ENCODE data around the gene ACSL4. TPM values are rescaled to one million over a fixed set of nuclear protein-coding genes. Genes with fewer than 3 reads are reported as not detected.

The ACSL4 gene
- total RNA-seq: 10 to 100 TPM; 29.2 to 48.8 (median 36.6) TPM
- polyA plus RNA-seq: 100 to 1,000 TPM in 1 of 2 donors, 10 to 100 TPM in 1; 23.3 to 102 TPM
- long read RNA-seq, donor 1, full-length matches to known transcripts: 3 of 104 reads
- long read RNA-seq, donor 1, partial matches to known transcripts: 72 of 104 reads
- long read RNA-seq, donor 1, other reads (novel, unspliced or antisense): 29 of 104 reads
- long read RNA-seq, donor 2, partial matches to known transcripts: 0 of 1 reads
- long read RNA-seq, donor 2, other reads (novel, unspliced or antisense): 0 of 1 reads
- long read RNA-seq, donor 3, full-length matches to known transcripts: 18 of 69 reads
- long read RNA-seq, donor 3, partial matches to known transcripts: 2 of 69 reads
- long read RNA-seq, donor 3, other reads (novel, unspliced or antisense): 49 of 69 reads

GRCh38 chrX:109732807-109733612 is at the start of gene ACSL4:
Gene ACSL4 (minus strand): TSS chrX:109733257. CDS start chrX:109683363, 49,894 bp downstream.
- peak within 1 kb of the TSS; percentile 58 for H3K4me3 ChIP-seq
- no peaks in the 10 kb centered on the region for H3K27me3 ChIP-seq
- H3K36me3 ChIP-seq: no peaks in the 10 kb centered on the region
- H3K27ac ChIP-seq: peak within 1 kb of the TSS; percentile 76 to 78
- intact Hi-C loops (cut with DNase I): no loop called here
- no peaks in the 10 kb centered on the region for H3K9me3 ChIP-seq
- DNase-seq: peak; percentile 88 to 92 (median 90)
- TF ChIP-seq CTCF (IDR thresholded peaks at IDR 0.05) (no peak), EP300 (IDR thresholded peaks at IDR 0.05) (no peak), POLR2A (IDR thresholded peaks at IDR 0.05) (peak; percentile 65)
- 33 to 44% (median 41%) methylated on average over 85 to 89 of the region's 89 CpGs for WGBS, 3 donors
- no peaks in the 10 kb centered on the region for H3K4me1 ChIP-seq (ENCODE audit: insufficient read depth)

- WGBS, 3 donors: 85 to 91% (median 87%) methylated on average over 4 of the region's 4 CpGs
- TF ChIP-seq EP300 (IDR thresholded peaks at IDR 0.05): no peak
- no peak for TF ChIP-seq POLR2A (IDR thresholded peaks at IDR 0.05)
- no peak for TF ChIP-seq CTCF (IDR thresholded peaks at IDR 0.05)
Observed at GRCh38 chrX:109777749-109778148, 44.7 kb upstream of the ACSL4 start.

GRCh38 chrX:109776986-109777385 is 43.9 kb upstream of the ACSL4 start:
- Histone ChIP-seq H3K27ac (no peak overlapping the region), H3K36me3 (no peaks in the 10 kb centered on the region), H3K4me3 (no peak overlapping the region), H3K27me3 (no peaks in the 10 kb centered on the region), H3K4me1 (ENCODE audit: insufficient read depth) (peaks cover 2% of the 10 kb centered on the region), H3K9me3 (no peaks in the 10 kb centered on the region)
- WGBS, 3 donors: 76 to 85% (median 85%) methylated on average over 4 of the region's 4 CpGs
- intact Hi-C loops (cut with DNase I): no loop called here
- TF ChIP-seq EP300 (IDR thresholded peaks at IDR 0.05) (no peak), CTCF (IDR thresholded peaks at IDR 0.05) (no peak), POLR2A (IDR thresholded peaks at IDR 0.05) (no peak)
- no peak for DNase-seq

More at GRCh38 chrX:109777749-109778148, 44.7 kb upstream of the ACSL4 start:
- intact Hi-C loops (cut with DNase I): no loop called here
- no peaks in the 10 kb centered on the region for H3K9me3 ChIP-seq
- no peak for DNase-seq
- peaks cover 2% of the 10 kb centered on the region for H3K4me1 ChIP-seq (ENCODE audit: insufficient read depth)
- no peaks in the 10 kb centered on the region for H3K27me3 ChIP-seq
- H3K4me3 ChIP-seq: no peak overlapping the region
- no peak overlapping the region for H3K27ac ChIP-seq
- H3K36me3 ChIP-seq: no peaks in the 10 kb centered on the region

- no peak overlapping the region for H3K4me3 ChIP-seq
- no peak for DNase-seq
- no peaks in the 10 kb centered on the region for H3K27me3 ChIP-seq
- 73 to 75% (median 73%) methylated on average over 3 of the region's 3 CpGs for WGBS, 3 donors
- no peaks in the 10 kb centered on the region for H3K36me3 ChIP-seq
- H3K9me3 ChIP-seq: no peaks in the 10 kb centered on the region
- no peak for TF ChIP-seq CTCF (IDR thresholded peaks at IDR 0.05)
- TF ChIP-seq EP300 (IDR thresholded peaks at IDR 0.05): no peak
- no peak for TF ChIP-seq POLR2A (IDR thresholded peaks at IDR 0.05)
- intact Hi-C loops (cut with DNase I): no loop called here
- no peak overlapping the region for H3K27ac ChIP-seq
- H3K4me1 ChIP-seq (ENCODE audit: insufficient read depth): peaks cover 2% of the 10 kb centered on the region
Observed at GRCh38 chrX:109776432-109776831, 43.4 kb upstream of the ACSL4 start.

Data from ovary (tissue), 10 donors.